Activated CD8-positive, alpha-beta memory T cell treated with anti-CD3 and anti-CD28 coated beads, Interleukin-2, amount 10 ng/mL, durations not matched to agents 7 days and 5 days (primary cell): Measurements from ENCODE around the gene NDUFB10. TPM values are rescaled to one million over a fixed set of nuclear protein-coding genes. Genes with fewer than 3 reads are reported as not detected.

Experiments
- ATAC-seq: fragments of 150-1000 bp; cut with Tn5 transposase; one replicate; pipeline ENCODE4 v1.10.0; 2021; ENCODE audit warnings: moderate library complexity
- CTCF ChIA-PET: fragments of 350-600 bp; sonication (Branson Sonifier 250); formaldehyde crosslinking; loops from one replicate; lab custom pipeline; 2021; ENCODE audit warnings: antibody characterized with exemption; lab: Charles Lee
- DNase-seq: peaks from one replicate; pipeline ENCODE4 v3.0.0-alpha.2; 2020
- H3K27ac Mint-ChIP-seq: one replicate; pipeline ENCODE4 v1.8.0; 2021; ENCODE audit warnings: mild to moderate bottlenecking, mixed read lengths
- H3K27me3 Mint-ChIP-seq: one replicate; pipeline ENCODE4 v1.8.0; 2021; ENCODE audit warnings: mixed read lengths
- H3K36me3 Mint-ChIP-seq: one replicate; pipeline ENCODE4 v1.8.0; 2021; ENCODE audit warnings: mild to moderate bottlenecking, mixed read lengths
- H3K4me1 Mint-ChIP-seq: one replicate; pipeline ENCODE4 v1.8.0; 2021; ENCODE audit warnings: mixed read lengths
- H3K4me3 Mint-ChIP-seq: one replicate; pipeline ENCODE4 v1.8.0; 2021; ENCODE audit warnings: mild to moderate bottlenecking, moderate library complexity, mixed read lengths
- H3K9me3 Mint-ChIP-seq: one replicate; pipeline ENCODE4 v1.8.0; 2022; ENCODE audit warnings: low read depth, mixed read lengths
- total RNA-seq, 2 experiments: library from RNA; stranded (reverse); gene quantifications; one replicate each; pipeline ENCODE4 v1.2.3, GENCODE V29; 2021

Gene NDUFB10
- 100 to 1,000 TPM; 148 to 158 TPM for total RNA-seq

GRCh38 chr16:1959269-1960039 lies at the start of gene NDUFB10:
TSS of gene NDUFB10 (plus strand) at chr16:1959538. CDS start at chr16:1959625, 87 bp downstream.
- DNase-seq (peak; percentile 92), ATAC-seq (peak; percentile 81)
- Mint-ChIP-seq H3K27me3 (peaks cover 2% of the 10 kb centered on the region), H3K36me3 (peaks cover 34% of the 10 kb centered on the region), H3K4me3 (peak within 1 kb of the TSS; percentile 88), H3K27ac (peak within 1 kb of the TSS; percentile 94), H3K4me1 (peaks cover 45% of the 10 kb centered on the region), H3K9me3 (no peaks in the 10 kb centered on the region)
- CTCF ChIA-PET: interaction anchor here (1.1 to 2.9 kb wide), 3 partner anchors 15 to 44 kb away, joined by 5 to 10 read pairs (median 5); partner anchors contain the start of gene GFER

GRCh38 chr16:1909561-1910231 lies 49.6 kb upstream of the NDUFB10 start:
- no peak for ATAC-seq
- Mint-ChIP-seq H3K4me3 (no peak overlapping the region), H3K9me3 (no peaks in the 10 kb centered on the region), H3K36me3 (no peaks in the 10 kb centered on the region), H3K27me3 (peaks cover 13% of the 10 kb centered on the region), H3K4me1 (no peaks in the 10 kb centered on the region), H3K27ac (no peak overlapping the region)
- CTCF ChIA-PET: no interaction called here
- no peak for DNase-seq

- ATAC-seq (no peak), DNase-seq (no peak)
- Mint-ChIP-seq H3K27ac (no peak overlapping the region), H3K27me3 (peaks cover 30% of the 10 kb centered on the region), H3K4me3 (no peak overlapping the region), H3K4me1 (no peaks in the 10 kb centered on the region), H3K9me3 (no peaks in the 10 kb centered on the region), H3K36me3 (no peaks in the 10 kb centered on the region)
- CTCF ChIA-PET: interaction anchor here (0.7 kb wide), 1 partner anchor 18 kb away, joined by 4 read pairs; no protein-coding TSS in a partner anchor
Observed at GRCh38 chr16:1911467-1912214, 47.7 kb upstream of the NDUFB10 start.

GRCh38 chr16:1912215-1912543 lies 47.2 kb upstream of the NDUFB10 start:
- no peak for ATAC-seq
- no peak overlapping the region for H3K27ac Mint-ChIP-seq
- H3K9me3 Mint-ChIP-seq: no peaks in the 10 kb centered on the region
- CTCF ChIA-PET: no interaction called here
- H3K4me1 Mint-ChIP-seq: no peaks in the 10 kb centered on the region
- H3K4me3 Mint-ChIP-seq: no peak overlapping the region
- peaks cover 35% of the 10 kb centered on the region for H3K27me3 Mint-ChIP-seq
- no peaks in the 10 kb centered on the region for H3K36me3 Mint-ChIP-seq
- no peak for DNase-seq

- no peaks in the 10 kb centered on the region for H3K4me1 Mint-ChIP-seq
- H3K27ac Mint-ChIP-seq: no peak overlapping the region
- H3K27me3 Mint-ChIP-seq: peaks cover 37% of the 10 kb centered on the region
- CTCF ChIA-PET: no interaction called here
- no peaks in the 10 kb centered on the region for H3K9me3 Mint-ChIP-seq
- no peak overlapping the region for H3K4me3 Mint-ChIP-seq
- H3K36me3 Mint-ChIP-seq: no peaks in the 10 kb centered on the region
- no peak for DNase-seq
- no peak for ATAC-seq
Observed at GRCh38 chr16:1913327-1914083, 45.8 kb upstream of the NDUFB10 start.

- DNase-seq (no peak), ATAC-seq (no peak)
- no peak overlapping the region for H3K27ac Mint-ChIP-seq
- H3K9me3 Mint-ChIP-seq: no peaks in the 10 kb centered on the region
- CTCF ChIA-PET: no interaction called here
- no peaks in the 10 kb centered on the region for H3K36me3 Mint-ChIP-seq
- H3K4me3 Mint-ChIP-seq: no peak overlapping the region
- no peaks in the 10 kb centered on the region for H3K4me1 Mint-ChIP-seq
- peaks cover 39% of the 10 kb centered on the region for H3K27me3 Mint-ChIP-seq
Observed at GRCh38 chr16:1914084-1914608, 45.2 kb upstream of the NDUFB10 start.

- Mint-ChIP-seq H3K9me3 (no peaks in the 10 kb centered on the region), H3K4me1 (no peaks in the 10 kb centered on the region), H3K27ac (no peak overlapping the region), H3K36me3 (no peaks in the 10 kb centered on the region), H3K27me3 (peaks cover 46% of the 10 kb centered on the region), H3K4me3 (no peak overlapping the region)
- no peak for ATAC-seq
- CTCF ChIA-PET: no interaction called here
- no peak for DNase-seq
Observed at GRCh38 chr16:1914988-1915387, 44.4 kb upstream of the NDUFB10 start.

GRCh38 chr16:1915732-1916639 lies 43.4 kb upstream of the NDUFB10 start:
- H3K9me3 Mint-ChIP-seq: no peaks in the 10 kb centered on the region
- no peak overlapping the region for H3K27ac Mint-ChIP-seq
- DNase-seq (no peak), ATAC-seq (no peak)
- no peaks in the 10 kb centered on the region for H3K36me3 Mint-ChIP-seq
- no peaks in the 10 kb centered on the region for H3K4me1 Mint-ChIP-seq
- no peak overlapping the region for H3K4me3 Mint-ChIP-seq
- H3K27me3 Mint-ChIP-seq: peaks cover 55% of the 10 kb centered on the region
- CTCF ChIA-PET: interaction anchor here (1.4 kb wide), 1 partner anchor 13 kb away, joined by 4 read pairs; no protein-coding TSS in a partner anchor

GRCh38 chr16:1916640-1916990 lies 42.7 kb upstream of the NDUFB10 start:
- Mint-ChIP-seq H3K27me3 (peaks cover 61% of the 10 kb centered on the region), H3K9me3 (no peaks in the 10 kb centered on the region), H3K4me3 (no peak overlapping the region), H3K27ac (no peak overlapping the region), H3K4me1 (no peaks in the 10 kb centered on the region), H3K36me3 (no peaks in the 10 kb centered on the region)
- CTCF ChIA-PET: interaction anchor here (1.4 kb wide), 1 partner anchor 13 kb away, joined by 4 read pairs; no protein-coding TSS in a partner anchor
- DNase-seq (no peak), ATAC-seq (no peak)

- CTCF ChIA-PET: interaction anchor here (1.4 kb wide), 1 partner anchor 12 kb away, joined by 4 read pairs; no protein-coding TSS in a partner anchor
Observed at GRCh38 chr16:1917056-1917664, 42.2 kb upstream of the NDUFB10 start.

GRCh38 chr16:1917665-1918350 lies 41.5 kb upstream of the NDUFB10 start:
- DNase-seq: no peak
- no peaks in the 10 kb centered on the region for H3K36me3 Mint-ChIP-seq
- no peaks in the 10 kb centered on the region for H3K9me3 Mint-ChIP-seq
- no peak overlapping the region for H3K4me3 Mint-ChIP-seq
- no peak overlapping the region for H3K27ac Mint-ChIP-seq
- no peak for ATAC-seq
- CTCF ChIA-PET: interaction anchor here (1.4 kb wide), 1 partner anchor 11 kb away, joined by 4 read pairs; no protein-coding TSS in a partner anchor
- peaks cover 69% of the 10 kb centered on the region for H3K27me3 Mint-ChIP-seq
- H3K4me1 Mint-ChIP-seq: no peaks in the 10 kb centered on the region

More at GRCh38 chr16:1917056-1917664, 42.2 kb upstream of the NDUFB10 start:
- Mint-ChIP-seq H3K27me3 (peaks cover 63% of the 10 kb centered on the region), H3K4me3 (no peak overlapping the region), H3K4me1 (no peaks in the 10 kb centered on the region), H3K9me3 (no peaks in the 10 kb centered on the region), H3K36me3 (no peaks in the 10 kb centered on the region), H3K27ac (no peak overlapping the region)
- ATAC-seq: no peak
- no peak for DNase-seq
